ENCODE measurements around the gene CTAGE9. TPM values are rescaled to one million over a fixed set of nuclear protein-coding genes. Genes with fewer than 3 reads are reported as not detected.

The CTAGE9 gene
- total RNA-seq, 4 donors from 2014 or later, result not detected

DNA sequence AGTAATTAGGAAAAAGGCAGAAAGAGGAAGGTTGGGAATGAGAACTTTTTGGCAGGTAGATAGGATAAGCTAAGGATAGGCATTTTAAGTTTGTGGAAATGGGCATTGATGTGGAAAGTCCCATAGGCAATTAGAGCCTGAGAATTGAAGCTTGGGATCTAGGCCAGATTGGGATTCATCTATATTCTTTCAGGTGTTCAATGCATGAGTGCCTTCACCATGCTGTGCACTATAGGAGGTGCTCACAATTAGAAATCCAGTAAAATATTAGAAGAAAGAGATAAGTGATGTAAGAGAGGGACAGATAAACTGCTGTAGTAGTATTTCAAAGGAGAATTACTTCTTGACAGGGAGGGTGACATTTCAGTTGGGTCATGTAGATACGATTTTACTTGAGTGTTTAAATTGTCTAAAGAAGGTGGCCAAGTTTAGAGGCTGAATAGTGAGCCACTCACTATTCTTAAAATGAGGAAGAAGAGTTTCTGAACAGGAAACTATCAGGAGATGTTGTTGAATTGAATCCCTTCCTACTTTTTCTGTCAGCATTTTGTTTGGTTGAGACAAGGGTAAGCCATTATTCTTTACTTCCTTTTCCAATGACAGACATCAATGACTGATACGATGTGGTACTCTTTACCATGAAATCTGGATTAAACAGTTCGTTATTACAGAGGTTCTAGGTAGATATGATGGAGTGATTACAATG, 31.0 kb upstream of the CTAGE9 start:
- DNase-seq, result no peak
- H3K27ac ChIP-seq, result no peak overlapping the region
- no peak for TF ChIP-seq POLR2A (IDR thresholded peaks at IDR 0.05)
- TF ChIP-seq, protein P1, sequence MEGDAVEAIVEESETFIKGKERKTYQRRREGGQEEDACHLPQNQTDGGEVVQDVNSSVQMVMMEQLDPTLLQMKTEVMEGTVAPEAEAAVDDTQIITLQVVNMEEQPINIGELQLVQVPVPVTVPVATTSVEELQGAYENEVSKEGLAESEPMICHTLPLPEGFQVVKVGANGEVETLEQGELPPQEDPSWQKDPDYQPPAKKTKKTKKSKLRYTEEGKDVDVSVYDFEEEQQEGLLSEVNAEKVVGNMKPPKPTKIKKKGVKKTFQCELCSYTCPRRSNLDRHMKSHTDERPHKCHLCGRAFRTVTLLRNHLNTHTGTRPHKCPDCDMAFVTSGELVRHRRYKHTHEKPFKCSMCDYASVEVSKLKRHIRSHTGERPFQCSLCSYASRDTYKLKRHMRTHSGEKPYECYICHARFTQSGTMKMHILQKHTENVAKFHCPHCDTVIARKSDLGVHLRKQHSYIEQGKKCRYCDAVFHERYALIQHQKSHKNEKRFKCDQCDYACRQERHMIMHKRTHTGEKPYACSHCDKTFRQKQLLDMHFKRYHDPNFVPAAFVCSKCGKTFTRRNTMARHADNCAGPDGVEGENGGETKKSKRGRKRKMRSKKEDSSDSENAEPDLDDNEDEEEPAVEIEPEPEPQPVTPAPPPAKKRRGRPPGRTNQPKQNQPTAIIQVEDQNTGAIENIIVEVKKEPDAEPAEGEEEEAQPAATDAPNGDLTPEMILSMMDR (IDR thresholded peaks at IDR 0.05), result no peak
- no peaks in the 10 kb centered on the region for H3K27me3 ChIP-seq
- H3K9me3 ChIP-seq, result no peaks in the 10 kb centered on the region
- no peaks in the 10 kb centered on the region for H3K36me3 ChIP-seq
- H3K4me3 ChIP-seq, result no peak overlapping the region
- no peaks in the 10 kb centered on the region for H3K4me1 ChIP-seq

GRCh38 chr6:131740161-131740560, 29.3 kb upstream of the CTAGE9 start:
- no peaks in the 10 kb centered on the region for H3K9me3 ChIP-seq

GRCh38 chr6:131739136-131739535, 28.3 kb upstream of the CTAGE9 start:
- TF ChIP-seq, protein P1 (IDR thresholded peaks at IDR 0.05), result no peak
- no peak for TF ChIP-seq POLR2A (IDR thresholded peaks at IDR 0.05)
- no peak for DNase-seq
- Histone ChIP-seq H3K4me3 (no peak overlapping the region), H3K27me3 (no peaks in the 10 kb centered on the region), H3K9me3 (no peaks in the 10 kb centered on the region), H3K36me3 (no peaks in the 10 kb centered on the region), H3K4me1 (no peaks in the 10 kb centered on the region), H3K27ac (no peak overlapping the region)

More at GRCh38 chr6:131740161-131740560, 29.3 kb upstream of the CTAGE9 start:
- TF ChIP-seq, protein P1 (IDR thresholded peaks at IDR 0.05), result no peak
- TF ChIP-seq POLR2A (IDR thresholded peaks at IDR 0.05), result no peak
- no peak overlapping the region for H3K27ac ChIP-seq
- no peak for DNase-seq
- H3K4me1 ChIP-seq, result no peaks in the 10 kb centered on the region
- H3K36me3 ChIP-seq, result no peaks in the 10 kb centered on the region
- no peaks in the 10 kb centered on the region for H3K27me3 ChIP-seq
- no peak overlapping the region for H3K4me3 ChIP-seq

DNA sequence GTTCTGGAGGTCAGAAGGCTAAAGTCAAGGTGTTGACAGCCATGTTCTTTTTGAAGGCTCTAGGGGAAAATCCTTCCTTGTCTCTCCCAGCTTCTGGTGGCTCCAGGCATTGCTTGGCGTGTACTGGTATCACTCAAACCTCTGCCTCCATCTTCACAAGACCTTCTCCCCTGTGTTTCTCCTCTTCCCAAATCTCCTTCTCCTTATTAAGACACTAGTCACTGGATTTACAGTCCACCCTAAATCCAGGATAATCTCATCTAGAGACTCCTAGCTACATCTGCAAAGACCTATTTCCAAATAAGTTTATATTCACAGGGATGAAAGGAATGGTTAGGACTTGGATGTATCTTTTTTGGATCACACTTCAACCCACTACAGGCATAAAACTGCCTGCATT, 26.0 kb upstream of the CTAGE9 start:
- Histone ChIP-seq H3K4me1 (no peaks in the 10 kb centered on the region), H3K4me3 (no peak overlapping the region), H3K9me3 (no peaks in the 10 kb centered on the region), H3K36me3 (no peaks in the 10 kb centered on the region), H3K27me3 (no peaks in the 10 kb centered on the region), H3K27ac (no peak overlapping the region)
- no peak for TF ChIP-seq POLR2A (IDR thresholded peaks at IDR 0.05)
- TF ChIP-seq, protein P1 (IDR thresholded peaks at IDR 0.05), result no peak
- no peak for DNase-seq

GRCh38 chr6:131736003-131736596, 25.3 kb upstream of the CTAGE9 start:
- Histone ChIP-seq H3K36me3 (no peaks in the 10 kb centered on the region), H3K27me3 (no peaks in the 10 kb centered on the region), H3K4me3 (no peak overlapping the region), H3K9me3 (no peaks in the 10 kb centered on the region), H3K4me1 (no peaks in the 10 kb centered on the region), H3K27ac (no peak overlapping the region)
- TF ChIP-seq, protein P1 (IDR thresholded peaks at IDR 0.05), result no peak
- no peak for TF ChIP-seq POLR2A (IDR thresholded peaks at IDR 0.05)
- DNase-seq, result no peak

Data from Peyer's patch (tissue), 4 donors.